ENCODE measurements around the gene KCNA4. TPM values are rescaled to one million over a fixed set of nuclear protein-coding genes. Genes with fewer than 3 reads are reported as not detected.

Gene KCNA4
- total RNA-seq, 1 donor from 2014 or later, result 1.3 TPM

DNA sequence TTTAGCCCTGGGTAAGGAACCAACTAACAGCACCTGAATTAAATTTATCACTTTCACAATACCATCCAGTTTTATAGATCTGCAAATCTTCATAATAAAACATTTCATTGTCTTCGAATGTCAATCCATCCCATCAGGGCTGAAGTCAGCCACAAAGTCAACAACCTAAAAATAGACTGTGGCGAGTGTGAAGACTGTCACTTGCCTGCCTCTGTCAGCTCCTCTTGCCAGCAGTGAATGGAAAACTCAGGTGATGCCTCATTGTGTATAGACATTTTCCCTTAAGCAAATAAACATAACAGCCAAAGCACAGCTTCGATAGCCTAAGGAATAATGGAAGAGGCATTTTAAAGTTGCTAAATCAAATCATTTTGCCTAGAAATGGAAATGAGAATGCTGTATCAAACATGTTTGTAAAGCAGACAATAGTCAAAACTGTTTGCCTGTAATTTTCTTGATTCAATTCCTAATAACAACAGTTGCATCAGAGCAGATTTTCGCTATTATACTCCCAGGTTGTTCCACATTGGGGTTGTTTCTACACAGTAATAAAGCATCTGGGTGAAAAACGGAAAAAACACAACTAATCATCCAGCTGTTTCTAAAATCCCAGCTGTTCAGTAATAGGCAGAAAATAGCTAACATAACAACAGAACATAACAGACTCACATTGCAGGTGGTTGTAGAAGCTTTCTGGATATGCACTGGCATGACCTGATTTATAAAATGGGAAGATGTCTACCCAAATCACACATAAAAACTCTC lies 15.7 kb downstream of the KCNA4 start:
- Mint-ChIP-seq H3K36me3 (no peaks in the 10 kb centered on the region), H3K4me1 (no peaks in the 10 kb centered on the region), H3K9me3 (no peaks in the 10 kb centered on the region), H3K27me3 (ENCODE audit: insufficient read depth, low read depth) (no peaks in the 10 kb centered on the region), H3K27ac (no peak overlapping the region), H3K4me3 (no peak overlapping the region)
- no peaks in the 10 kb centered on the region for H4K20me1 ChIP-seq (ENCODE audit: low read depth)
- H3K9ac ChIP-seq, result no peak overlapping the region
- no peak for DNase-seq (ENCODE audit: low spot score)
- H3K27me3 ChIP-seq, result peaks cover 41% of the 10 kb centered on the region
- H3K27ac ChIP-seq, result no peak overlapping the region
- no peaks in the 10 kb centered on the region for H3F3A ChIP-seq (ENCODE audit: low read depth)
- TF ChIP-seq EZH2phosphoT487 (IDR thresholded peaks at IDR 0.05) (no peak), EZH2 (IDR thresholded peaks at IDR 0.05) (no peak)
- TF ChIP-seq, protein P1, sequence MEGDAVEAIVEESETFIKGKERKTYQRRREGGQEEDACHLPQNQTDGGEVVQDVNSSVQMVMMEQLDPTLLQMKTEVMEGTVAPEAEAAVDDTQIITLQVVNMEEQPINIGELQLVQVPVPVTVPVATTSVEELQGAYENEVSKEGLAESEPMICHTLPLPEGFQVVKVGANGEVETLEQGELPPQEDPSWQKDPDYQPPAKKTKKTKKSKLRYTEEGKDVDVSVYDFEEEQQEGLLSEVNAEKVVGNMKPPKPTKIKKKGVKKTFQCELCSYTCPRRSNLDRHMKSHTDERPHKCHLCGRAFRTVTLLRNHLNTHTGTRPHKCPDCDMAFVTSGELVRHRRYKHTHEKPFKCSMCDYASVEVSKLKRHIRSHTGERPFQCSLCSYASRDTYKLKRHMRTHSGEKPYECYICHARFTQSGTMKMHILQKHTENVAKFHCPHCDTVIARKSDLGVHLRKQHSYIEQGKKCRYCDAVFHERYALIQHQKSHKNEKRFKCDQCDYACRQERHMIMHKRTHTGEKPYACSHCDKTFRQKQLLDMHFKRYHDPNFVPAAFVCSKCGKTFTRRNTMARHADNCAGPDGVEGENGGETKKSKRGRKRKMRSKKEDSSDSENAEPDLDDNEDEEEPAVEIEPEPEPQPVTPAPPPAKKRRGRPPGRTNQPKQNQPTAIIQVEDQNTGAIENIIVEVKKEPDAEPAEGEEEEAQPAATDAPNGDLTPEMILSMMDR (IDR thresholded peaks at IDR 0.05), result no peak
- no peaks in the 10 kb centered on the region for H3K36me3 ChIP-seq
- H3K9me3 ChIP-seq (ENCODE audit: low read depth), result no peaks in the 10 kb centered on the region
- H3K4me3 ChIP-seq, result no peak overlapping the region
- no peak overlapping the region for H3K4me2 ChIP-seq
- H3K79me2 ChIP-seq (ENCODE audit: low read depth), result no peaks in the 10 kb centered on the region
- no peak overlapping the region for H2AFZ ChIP-seq (replicated peaks)
- H3K4me1 ChIP-seq, result peaks cover 12% of the 10 kb centered on the region

- no peaks in the 10 kb centered on the region for H3K27me3 ChIP-seq
- no peaks in the 10 kb centered on the region for H3K27me3 Mint-ChIP-seq (ENCODE audit: insufficient read depth, low read depth)
- no peaks in the 10 kb centered on the region for H3K4me1 Mint-ChIP-seq
- H3F3A ChIP-seq (ENCODE audit: low read depth), result no peaks in the 10 kb centered on the region
- no peak overlapping the region for H3K27ac ChIP-seq
- no peaks in the 10 kb centered on the region for H3K36me3 ChIP-seq
- H3K4me2 ChIP-seq, result no peak overlapping the region
- H3K79me2 ChIP-seq (ENCODE audit: low read depth), result no peaks in the 10 kb centered on the region
- DNase-seq (ENCODE audit: low spot score), result no peak
- TF ChIP-seq, protein P1 (IDR thresholded peaks at IDR 0.05), result no peak
- TF ChIP-seq EZH2 (IDR thresholded peaks at IDR 0.05) (no peak), EZH2phosphoT487 (IDR thresholded peaks at IDR 0.05) (no peak)
- peaks cover 12% of the 10 kb centered on the region for H3K4me1 ChIP-seq
- no peaks in the 10 kb centered on the region for H3K9me3 ChIP-seq (ENCODE audit: low read depth)
- H3K9me3 Mint-ChIP-seq, result no peaks in the 10 kb centered on the region
- H3K4me3 ChIP-seq, result no peak overlapping the region
- H3K9ac ChIP-seq, result no peak overlapping the region
- H4K20me1 ChIP-seq (ENCODE audit: low read depth), result no peaks in the 10 kb centered on the region
- H3K36me3 Mint-ChIP-seq, result no peaks in the 10 kb centered on the region
- H3K4me3 Mint-ChIP-seq, result no peak overlapping the region
- H2AFZ ChIP-seq (replicated peaks), result no peak overlapping the region
- no peak overlapping the region for H3K27ac Mint-ChIP-seq
Observed at GRCh38 chr11:29996016-29996415, 20.8 kb downstream of the KCNA4 start.

- no peak overlapping the region for H3K4me3 Mint-ChIP-seq
- Histone ChIP-seq H3K4me1 (no peaks in the 10 kb centered on the region), H3K27me3 (no peaks in the 10 kb centered on the region), H3K9ac (no peak overlapping the region), H3K4me3 (no peak overlapping the region), H3K79me2 (ENCODE audit: low read depth) (no peaks in the 10 kb centered on the region), H3K27ac (no peak overlapping the region), H3K4me2 (no peak overlapping the region), H3K9me3 (ENCODE audit: low read depth) (no peaks in the 10 kb centered on the region), H2AFZ (replicated peaks) (no peak overlapping the region), H3F3A (ENCODE audit: low read depth) (no peaks in the 10 kb centered on the region), H3K36me3 (no peaks in the 10 kb centered on the region), H4K20me1 (ENCODE audit: low read depth) (no peaks in the 10 kb centered on the region)
- DNase-seq (ENCODE audit: low spot score), result no peak
- H3K27me3 Mint-ChIP-seq (ENCODE audit: insufficient read depth, low read depth), result no peaks in the 10 kb centered on the region
- no peaks in the 10 kb centered on the region for H3K36me3 Mint-ChIP-seq
- TF ChIP-seq, protein P1 (IDR thresholded peaks at IDR 0.05), result no peak
- TF ChIP-seq EZH2 (IDR thresholded peaks at IDR 0.05), result no peak
- no peak for TF ChIP-seq EZH2phosphoT487 (IDR thresholded peaks at IDR 0.05)
- no peak overlapping the region for H3K27ac Mint-ChIP-seq
- H3K9me3 Mint-ChIP-seq, result no peaks in the 10 kb centered on the region
- H3K4me1 Mint-ChIP-seq, result no peaks in the 10 kb centered on the region
Observed at GRCh38 chr11:29989174-29989970, 27.5 kb downstream of the KCNA4 start.
